Left ventricle myocardium superior (tissue), 1 donor: Measurements from ENCODE around the gene TKFC. TPM values are rescaled to one million over a fixed set of nuclear protein-coding genes. Genes with fewer than 3 reads are reported as not detected.
A peak's percentile ranks its signal among the peaks of the same experiment; 100 is the strongest.

Experiments used
- ATAC-seq: fragments of 200-7000 bp; cut with Tn5 transposase; one replicate; pipeline ENCODE4 v1.9.1; 2020; ENCODE audit warnings: mild to moderate bottlenecking, moderate library complexity
- DNase-seq: peaks from one replicate; pipeline ENCODE4 v3.0.0-alpha.2; 2020
- intact Hi-C: fragments of 100-400 bp; cut with micrococcal nuclease; formaldehyde crosslinking; loops from one replicate; pipeline ENCODE4 v1.11.0; 2022
- total RNA-seq: library from RNA; stranded (reverse); fragmentation: NEBNext Ultra II Directional; extraction: Animal tissue kit (Norgen Biotek cat#: 25700); gene quantifications from one replicate; pipeline ENCODE4 v1.2.1, GENCODE V29; 2021
- donor health status: DM: no; HTN: yes; CAD: no; lungs with severe emphysema.

TKFC gene
- total RNA-seq, 1 donor from 2014 or later: 12.8 TPM

DNA sequence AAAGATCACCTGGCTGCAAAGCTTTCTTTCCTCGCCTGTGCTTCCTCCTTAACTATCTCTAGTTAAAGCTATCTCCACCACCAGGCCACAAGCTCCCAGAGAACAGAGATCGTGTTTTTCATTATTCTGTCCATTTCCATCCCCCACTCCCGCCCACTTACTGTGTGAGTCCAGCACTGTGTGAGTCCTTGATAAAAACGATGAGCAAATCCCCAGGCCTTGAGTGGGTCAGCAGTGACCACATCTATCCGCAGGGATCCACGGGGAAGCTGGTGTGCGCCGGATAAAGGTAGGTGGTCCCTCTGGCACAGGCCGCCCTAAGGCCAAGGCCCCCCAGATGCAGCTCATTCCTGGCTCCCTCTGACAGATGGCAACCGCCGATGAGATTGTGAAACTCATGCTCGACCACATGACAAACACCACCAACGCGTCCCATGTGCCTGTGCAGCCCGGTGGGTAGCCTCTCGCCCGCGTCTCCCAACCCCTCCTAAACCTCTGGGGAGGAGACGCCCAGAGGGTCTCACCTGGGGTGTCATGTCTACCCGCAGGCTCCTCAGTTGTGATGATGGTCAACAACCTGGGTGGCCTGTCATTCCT is 9.3 kb downstream of the TKFC start:
- ATAC-seq (no peak), DNase-seq (no peak)
- intact Hi-C loops: no loop called here

- ATAC-seq: no peak
- DNase-seq: no peak
- intact Hi-C loops: no loop called here
Measured at GRCh38 chr11:61343792-61344745, 11.0 kb downstream of the TKFC start.

DNA sequence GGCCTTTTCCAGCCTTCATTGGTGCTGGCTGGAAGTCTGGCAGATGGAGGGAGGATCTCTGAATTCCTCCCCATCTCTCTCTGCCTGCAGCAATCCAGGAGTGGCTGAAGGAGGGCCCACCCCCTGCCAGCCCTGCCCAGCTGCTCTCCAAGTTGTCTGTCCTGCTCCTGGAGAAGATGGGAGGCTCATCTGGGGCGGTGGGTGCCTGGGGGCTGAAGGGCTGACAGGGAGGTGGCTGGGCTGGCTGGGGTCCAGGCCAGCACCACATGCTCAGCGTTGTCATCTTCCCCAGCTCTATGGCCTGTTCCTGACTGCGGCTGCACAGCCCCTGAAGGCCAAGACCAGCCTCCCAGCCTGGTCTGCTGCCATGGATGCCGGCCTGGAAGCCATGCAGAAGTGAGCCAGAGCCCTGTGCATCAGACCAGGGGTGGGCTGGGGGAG is 12.2 kb downstream of the TKFC start:
- DNase-seq: no peak
- ATAC-seq: peak; percentile 21
- intact Hi-C loops: no loop called here

GRCh38 chr11:61345954-61346843 is 13.2 kb downstream of the TKFC start:
- ATAC-seq (no peak), DNase-seq (no peak)
- intact Hi-C loops: no loop called here

DNA sequence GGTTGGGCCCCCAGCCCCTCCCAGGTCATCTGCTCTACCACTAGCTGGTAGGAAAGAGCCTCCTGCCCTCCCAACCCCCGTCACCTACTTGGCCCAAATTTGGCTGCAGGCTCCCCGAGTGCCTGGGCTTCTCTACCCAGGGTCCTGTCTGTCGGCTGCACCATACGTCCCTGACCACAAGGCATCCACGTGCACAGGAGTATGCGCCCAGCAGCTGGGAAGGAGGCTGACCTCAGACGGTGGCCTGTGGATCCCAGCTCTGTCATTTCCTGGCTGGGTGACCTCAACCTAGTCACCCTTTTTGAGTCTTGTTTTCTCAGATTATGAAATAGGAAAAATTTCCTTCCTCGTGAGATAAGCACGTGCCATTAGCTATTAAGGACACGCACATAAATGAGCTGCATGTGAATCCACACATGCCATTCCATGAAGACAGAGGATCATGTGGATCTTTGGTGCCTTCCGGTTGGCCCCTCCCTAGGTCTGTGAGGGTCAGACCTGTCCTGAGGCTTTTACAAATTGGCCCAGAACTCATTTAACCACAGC is 15.0 kb downstream of the TKFC start:
- peak; percentile 47 for ATAC-seq
- intact Hi-C loops: no loop called here
- peak; percentile 35 for DNase-seq

GRCh38 chr11:61349189-61349751 is 16.2 kb downstream of the TKFC start:
- intact Hi-C loops: no loop called here
- DNase-seq: no peak
- no peak for ATAC-seq

GRCh38 chr11:61349916-61350315 is 16.9 kb downstream of the TKFC start:
- ATAC-seq: no peak
- intact Hi-C loops: no loop called here
- no peak for DNase-seq

- DNase-seq (no peak), ATAC-seq (no peak)
- intact Hi-C loops: no loop called here
Measured at GRCh38 chr11:61350336-61350735, 17.3 kb downstream of the TKFC start.

- intact Hi-C loops: no loop called here
- ATAC-seq (no peak), DNase-seq (no peak)
Measured at GRCh38 chr11:61350803-61351202, 17.8 kb downstream of the TKFC start.

DNA sequence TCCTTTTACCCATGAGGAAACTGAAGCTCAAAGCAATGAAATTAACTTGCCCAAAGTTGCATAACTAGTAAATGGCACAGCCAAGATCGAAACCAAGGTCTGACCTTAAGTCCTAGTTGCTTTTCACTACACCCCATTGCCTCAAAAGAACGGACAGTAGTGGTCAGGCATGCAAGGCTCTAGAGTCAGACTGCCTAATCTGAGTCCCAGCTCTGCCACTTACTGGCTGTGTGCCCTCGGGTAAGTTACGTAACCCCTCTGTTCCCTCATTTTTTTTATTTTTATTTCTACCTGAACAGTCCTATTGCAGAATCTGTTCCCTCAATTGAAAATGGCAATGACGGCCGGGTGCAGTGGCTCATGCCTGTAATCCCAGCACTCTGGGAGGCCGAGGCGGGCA is 19.0 kb downstream of the TKFC start:
- ATAC-seq (no peak), DNase-seq (no peak)
- intact Hi-C loops: no loop called here

- no peak for DNase-seq
- no peak for ATAC-seq
- intact Hi-C loops: no loop called here
Measured at GRCh38 chr11:61353131-61354067, 20.4 kb downstream of the TKFC start.

DNA sequence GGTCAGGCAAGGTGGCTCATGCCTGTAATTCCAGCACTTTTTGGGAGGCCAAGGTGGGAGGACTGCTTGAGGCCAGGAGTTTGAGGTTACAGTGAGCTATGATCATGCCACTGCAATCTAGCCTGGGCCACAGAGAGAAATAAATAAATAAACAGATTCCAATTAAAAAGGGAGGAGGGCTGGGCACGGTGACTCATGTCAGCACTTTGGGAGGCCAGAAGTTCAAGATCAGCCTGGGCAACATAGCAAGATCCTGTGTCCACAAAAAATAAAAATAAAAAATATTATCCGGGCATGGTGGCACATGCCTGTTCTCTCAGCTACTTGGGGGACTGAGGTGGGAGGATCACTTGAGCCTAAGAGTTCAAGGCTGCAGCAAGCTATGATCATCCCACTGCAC is 21.2 kb downstream of the TKFC start:
- ATAC-seq (no peak), DNase-seq (no peak)
- intact Hi-C loops: no loop called here

DNA sequence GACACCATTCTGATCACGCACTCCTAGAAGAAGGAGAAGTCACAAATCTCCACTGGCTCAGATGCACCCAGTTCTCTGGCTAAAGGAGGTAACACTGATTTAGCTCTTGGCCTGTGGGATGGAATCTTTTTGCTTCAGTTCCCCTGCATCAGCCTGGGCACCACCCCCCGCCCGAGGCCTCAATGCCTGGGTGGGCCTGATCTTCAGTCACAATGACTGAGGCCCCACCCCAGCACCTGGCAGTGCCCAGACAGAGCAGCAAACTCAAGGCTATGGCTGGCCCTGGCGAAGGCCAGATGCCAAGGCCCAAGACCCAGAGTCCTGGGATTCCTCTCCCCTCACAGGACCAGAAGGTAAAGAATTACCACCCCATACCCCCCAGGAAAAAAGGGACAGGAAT is 23.7 kb downstream of the TKFC start:
- ATAC-seq (no peak), DNase-seq (no peak)
- intact Hi-C loops: no loop called here

DNA sequence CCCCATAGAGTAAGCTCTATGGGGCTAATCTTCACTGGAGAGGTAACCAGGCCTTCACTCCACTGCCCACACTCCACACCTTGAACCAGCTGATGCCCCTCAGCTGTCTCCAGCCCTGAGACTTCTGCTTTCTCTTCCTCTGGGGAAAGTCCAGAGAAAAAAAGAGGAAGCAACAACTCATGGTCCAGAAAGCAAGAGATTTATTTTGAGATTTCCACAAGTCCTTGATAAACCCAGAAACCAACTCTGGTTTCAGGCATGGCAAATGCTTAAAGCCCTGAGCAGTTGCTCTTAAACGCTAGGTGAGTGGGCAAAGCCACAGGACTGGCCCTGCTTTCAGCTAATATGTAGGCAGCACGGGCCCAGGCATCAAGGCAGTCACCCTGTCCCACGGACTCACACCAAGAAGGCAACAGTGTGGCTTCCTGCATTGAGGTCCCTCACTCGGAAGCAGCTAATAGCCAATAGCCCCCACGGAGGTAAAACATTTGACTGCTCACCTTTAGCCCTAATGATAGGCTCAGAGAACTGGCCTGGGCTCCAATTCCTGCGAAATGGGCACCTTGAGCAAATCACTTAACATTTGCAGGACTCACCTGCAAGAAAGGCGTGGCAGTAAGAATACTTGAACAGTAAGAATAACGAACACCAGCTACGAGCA is 24.3 kb downstream of the TKFC start:
- DNase-seq (no peak), ATAC-seq (no peak)
- intact Hi-C loops: no loop called here

- no peak for ATAC-seq
- intact Hi-C loops: no loop called here
Measured at GRCh38 chr11:61357894-61358239, 24.8 kb downstream of the TKFC start.

DNA sequence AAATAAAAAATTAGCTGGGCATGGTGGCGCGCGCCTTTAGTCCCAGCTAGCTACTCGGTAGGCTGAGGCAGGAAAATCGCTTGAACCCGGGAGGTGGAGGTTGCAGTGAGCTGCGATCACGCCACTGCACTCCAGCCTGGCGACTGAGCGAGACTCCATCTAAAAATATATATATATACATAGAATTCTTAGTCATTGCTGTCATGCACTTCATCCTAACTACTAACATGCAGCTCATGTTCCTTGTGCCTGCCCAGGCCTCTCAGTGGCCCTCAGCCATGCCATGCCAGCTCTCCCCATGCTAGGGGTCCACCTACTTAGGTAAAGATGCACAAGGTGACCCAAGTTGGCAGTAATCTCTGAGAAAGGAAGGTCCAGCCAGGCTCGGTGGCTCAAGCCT is 25.5 kb downstream of the TKFC start:
- DNase-seq: no peak
- intact Hi-C loops: no loop called here
- ATAC-seq: no peak

More at GRCh38 chr11:61357894-61358239, 24.8 kb downstream of the TKFC start:
- no peak for DNase-seq

GRCh38 chr11:61359516-61359915 is 26.5 kb downstream of the TKFC start:
- intact Hi-C loops: no loop called here
- ATAC-seq (no peak), DNase-seq (no peak)
